GM10266 (cell line): ENCODE measurements around the gene KRTCAP2.
"Not testable (repeated sequence)": the region's sequence is repeated elsewhere in the genome, so short reads cannot be mapped to it uniquely, and the experiment has no call there.

Experiments
- DNase-seq: peaks from one replicate; pipeline ENCODE4 v3.0.0; 2012; ENCODE audit errors: extremely low spot score
- TF ChIP-seq, protein P1 (sequence below): IDR thresholded peaks from 2 replicates; pipeline ENCODE4 v1.5.1; 2012; ENCODE audit warnings: mild to moderate bottlenecking, low read depth; ENCODE audit not compliant: control insufficient read depth, insufficient read depth; ENCODE audit errors: missing control alignments

KRTCAP2 gene

GRCh38 chr1:155158991-155159390 is 14.1 kb downstream of the KRTCAP2 start:
- no peak for DNase-seq
- TF ChIP-seq, protein P1, sequence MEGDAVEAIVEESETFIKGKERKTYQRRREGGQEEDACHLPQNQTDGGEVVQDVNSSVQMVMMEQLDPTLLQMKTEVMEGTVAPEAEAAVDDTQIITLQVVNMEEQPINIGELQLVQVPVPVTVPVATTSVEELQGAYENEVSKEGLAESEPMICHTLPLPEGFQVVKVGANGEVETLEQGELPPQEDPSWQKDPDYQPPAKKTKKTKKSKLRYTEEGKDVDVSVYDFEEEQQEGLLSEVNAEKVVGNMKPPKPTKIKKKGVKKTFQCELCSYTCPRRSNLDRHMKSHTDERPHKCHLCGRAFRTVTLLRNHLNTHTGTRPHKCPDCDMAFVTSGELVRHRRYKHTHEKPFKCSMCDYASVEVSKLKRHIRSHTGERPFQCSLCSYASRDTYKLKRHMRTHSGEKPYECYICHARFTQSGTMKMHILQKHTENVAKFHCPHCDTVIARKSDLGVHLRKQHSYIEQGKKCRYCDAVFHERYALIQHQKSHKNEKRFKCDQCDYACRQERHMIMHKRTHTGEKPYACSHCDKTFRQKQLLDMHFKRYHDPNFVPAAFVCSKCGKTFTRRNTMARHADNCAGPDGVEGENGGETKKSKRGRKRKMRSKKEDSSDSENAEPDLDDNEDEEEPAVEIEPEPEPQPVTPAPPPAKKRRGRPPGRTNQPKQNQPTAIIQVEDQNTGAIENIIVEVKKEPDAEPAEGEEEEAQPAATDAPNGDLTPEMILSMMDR = no peak

- DNase-seq = not testable (repeated sequence)
These were observed 17.0 kb downstream of the KRTCAP2 start for GRCh38 chr1:155155996-155156643.

- TF ChIP-seq, protein P1 = no peak
- no peak for DNase-seq
These were observed 27.6 kb downstream of the KRTCAP2 start for GRCh38 chr1:155145491-155145890.

- TF ChIP-seq, protein P1 = no peak
- no peak for DNase-seq
These were observed 31.4 kb downstream of the KRTCAP2 start for GRCh38 chr1:155141749-155142148.

- no peak for DNase-seq
- TF ChIP-seq, protein P1 = no peak
These were observed 32.5 kb downstream of the KRTCAP2 start for GRCh38 chr1:155140630-155140953.

DNA sequence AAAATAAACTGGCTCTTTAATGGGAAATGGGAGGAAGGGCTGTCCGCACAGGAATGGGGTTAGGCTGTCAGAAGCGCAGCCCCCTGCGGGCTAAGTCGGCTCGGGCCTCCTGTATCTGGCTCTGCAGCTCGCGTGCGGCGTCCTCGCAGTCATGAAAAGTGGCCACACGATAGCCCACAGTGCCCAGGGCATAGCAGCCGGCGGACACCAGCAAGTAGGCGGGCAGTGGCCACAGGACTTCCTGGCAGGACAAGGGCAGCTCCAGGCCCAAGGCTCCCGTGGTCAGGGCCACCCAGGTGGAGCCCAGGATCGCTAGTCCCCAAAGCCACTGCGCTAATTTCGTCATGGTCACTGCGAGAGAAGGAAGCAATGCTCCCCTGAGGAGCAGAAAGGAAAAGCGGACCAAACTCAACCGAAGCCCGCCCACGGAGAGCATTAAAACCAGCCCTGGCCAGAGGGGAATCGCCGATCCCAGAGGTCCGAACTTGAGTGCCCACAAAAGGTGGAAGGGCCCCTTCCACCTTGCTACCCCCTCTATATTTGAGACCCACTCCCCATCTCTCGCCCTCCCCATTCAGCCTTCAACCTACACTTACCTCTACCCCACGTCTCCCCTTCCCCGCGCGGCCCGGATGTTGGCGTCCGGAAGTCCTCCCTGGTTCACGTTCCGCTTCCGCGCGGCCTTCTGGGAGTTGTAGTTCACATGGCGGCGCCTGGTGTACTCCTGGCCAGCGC is 33.0 kb downstream of the KRTCAP2 start, which contains the start of gene DPM3:
Gene DPM3, minus strand, starts transcription at position 637 of the 735 bp plus-strand sequence. Its CDS starts 291 bp downstream, at position 346.
- TF ChIP-seq, protein P1 = no peak
- peak; percentile 89 for DNase-seq

DNA sequence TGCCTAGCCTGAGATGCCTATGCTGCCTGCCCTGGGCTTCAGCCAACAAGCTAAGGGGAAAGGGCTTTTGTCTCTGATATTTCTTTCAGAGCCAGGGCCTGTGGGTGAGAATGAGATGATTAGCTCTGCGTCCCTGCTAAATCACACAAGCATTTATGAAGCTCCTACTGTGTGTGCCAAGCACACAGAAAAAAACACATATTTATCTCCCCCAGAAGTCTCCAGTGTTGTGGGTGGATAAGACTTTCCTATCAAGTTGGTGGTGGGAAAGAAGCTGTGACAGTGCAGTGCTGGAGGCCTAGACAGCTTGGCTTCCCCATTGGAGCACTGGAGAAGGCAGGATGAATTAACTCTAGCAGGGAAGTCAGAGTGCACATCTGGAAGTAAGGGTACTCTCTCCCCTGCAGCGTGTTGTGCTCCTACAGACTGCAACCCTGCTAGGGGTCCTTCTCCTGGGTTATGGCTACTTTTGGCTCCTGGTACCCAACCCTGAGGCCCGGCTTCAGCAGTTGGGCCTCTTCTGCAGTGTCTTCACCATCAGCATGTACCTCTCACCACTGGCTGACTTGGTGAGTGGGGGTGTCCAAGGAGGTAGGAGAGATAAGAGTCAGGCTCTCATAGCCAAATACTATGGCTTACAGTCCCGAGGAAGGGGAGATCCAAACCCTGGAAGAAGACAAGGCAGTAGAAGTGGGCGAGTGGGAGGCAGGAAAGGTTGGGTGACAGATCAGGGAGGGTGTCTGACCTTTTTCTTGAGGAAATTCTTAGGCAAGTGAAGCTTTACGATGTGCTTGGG is 35.8 kb downstream of the KRTCAP2 start:
- DNase-seq = no peak
- TF ChIP-seq, protein P1 = no peak
